GM18499 (cell line): ENCODE measurements around the gene CORO2B.

Source experiments
- ATAC-seq: cut with Tn5 transposase; IDR thresholded peaks from one replicate; pipeline ENCODE4 v1.9.1; 2021; ENCODE audit warnings: moderate number of reproducible peaks; ENCODE audit not compliant: insufficient read depth, unreplicated experiment

The CORO2B gene

GRCh38 chr15:68553994-68554720 is 24.6 kb upstream of the CORO2B start:
- no peak for ATAC-seq

- no peak for ATAC-seq
Observed at GRCh38 chr15:68554721-68555678, 23.8 kb upstream of the CORO2B start.

GRCh38 chr15:68555679-68556037 is 23.1 kb upstream of the CORO2B start:
- no peak for ATAC-seq

- ATAC-seq: no peak
Observed at GRCh38 chr15:68556139-68556990, 22.4 kb upstream of the CORO2B start.

- no peak for ATAC-seq
Observed at GRCh38 chr15:68557469-68558317, 21.1 kb upstream of the CORO2B start.

- no peak for ATAC-seq
Observed at GRCh38 chr15:68558318-68559305, 20.2 kb upstream of the CORO2B start.

- no peak for ATAC-seq
Observed at GRCh38 chr15:68559345-68560310, 19.2 kb upstream of the CORO2B start.

- no peak for ATAC-seq
Observed at GRCh38 chr15:68560501-68561113, 18.2 kb upstream of the CORO2B start.

- ATAC-seq: no peak
Observed at GRCh38 chr15:68561171-68561900, 17.5 kb upstream of the CORO2B start.

- ATAC-seq: no peak
Observed at GRCh38 chr15:68561901-68562300, 16.9 kb upstream of the CORO2B start.

- no peak for ATAC-seq
Observed at GRCh38 chr15:68564173-68564572, 14.6 kb upstream of the CORO2B start.

- no peak for ATAC-seq
Observed at GRCh38 chr15:68565234-68565633, 13.6 kb upstream of the CORO2B start.

- ATAC-seq: no peak
Observed at GRCh38 chr15:68565726-68566125, 13.1 kb upstream of the CORO2B start.

- no peak for ATAC-seq
Observed at GRCh38 chr15:68566377-68566954, 12.3 kb upstream of the CORO2B start.

- ATAC-seq: no peak
Observed at GRCh38 chr15:68567345-68567744, 11.4 kb upstream of the CORO2B start.

- no peak for ATAC-seq
Observed at GRCh38 chr15:68570974-68571373, 7.8 kb upstream of the CORO2B start.
